Ascending aorta (tissue), 2 donors: ENCODE measurements around the gene SETD6. TPM values are rescaled to one million over a fixed set of nuclear protein-coding genes. Genes with fewer than 3 reads are reported as not detected.

Experiments
- DNase-seq, 2 donors: peaks; one replicate each; pipeline ENCODE4 v3.0.0-alpha.2; 2019; ENCODE audit warnings: low spot score in 2 of 2
- H3K27ac ChIP-seq, 2 donors: fragments of 200-600 bp; sonication (generic); one replicate each; pipeline ENCODE4 v1.5.1; 2016 to 2017; ENCODE audit warnings: mild to moderate bottlenecking in 1 of 2
- H3K27me3 ChIP-seq: fragments of 200-600 bp; sonication (generic); one replicate; pipeline ENCODE4 v1.5.1; 2017
- H3K36me3 ChIP-seq, 2 donors: fragments of 200-600 bp; sonication (generic); one replicate each; pipeline ENCODE4 v1.5.1; 2016
- H3K4me1 ChIP-seq, 2 donors: fragments of 200-600 bp; sonication (generic); one replicate each; pipeline ENCODE4 v1.5.1; 2016 to 2017; ENCODE audit warnings: mild to moderate bottlenecking in 1 of 2
- H3K4me3 ChIP-seq, 2 donors: fragments of 200-600 bp; sonication (generic); one replicate each; pipeline ENCODE4 v1.5.1; 2016 to 2017; ENCODE audit warnings: mild to moderate bottlenecking in 1 of 2
- H3K9me3 ChIP-seq, 2 donors: fragments of 200-600 bp; sonication (generic); one replicate each; pipeline ENCODE4 v1.5.1; 2016
- CTCF ChIP-seq, 3 experiments: fragments of 200-600 bp in 2 of 3; fragments of 450-650 bp in 1 of 3; sonication (generic) in 2 of 3; IDR thresholded peaks; one replicate each; pipeline ENCODE4 v1.5.1; 2016 to 2019; ENCODE audit warnings: antibody characterized with exemption in 3 of 3, mild to moderate bottlenecking in 1 of 3, moderate library complexity in 1 of 3
- intact Hi-C: fragments of 100-400 bp; cut with DNase I; formaldehyde crosslinking; loops from one replicate; pipeline ENCODE4 v1.15.1; 2023
- total RNA-seq: library from RNA; depleted of rRNA; stranded (reverse); fragments of >200 nt; gene quantifications from one replicate; pipeline ENCODE4 v1.1.0, GENCODE V29; 2016

Gene SETD6
- total RNA-seq = 24.4 TPM

- intact Hi-C loops = loop anchor here (1.0 to 10.0 kb wide), 4 partner anchors 116 to 780 kb away; partner anchors contain the start of genes GOT2, KATNB1, USB1 and ZNF319
- H3K4me3 ChIP-seq = peak within 1 kb of the TSS; percentile 89 to 92
- H3K27ac ChIP-seq = peak within 1 kb of the TSS; percentile 73 to 79
- peak; percentile 64 to 92 for DNase-seq
- H3K4me1 ChIP-seq = peaks cover 6 to 13% of the 10 kb centered on the region in 2 donors
- no peaks in the 10 kb centered on the region for H3K9me3 ChIP-seq
- no peaks in the 10 kb centered on the region for H3K27me3 ChIP-seq
- H3K36me3 ChIP-seq = peaks cover 19 to 30% of the 10 kb centered on the region in 2 donors
- peak; percentile 20 to 31 (median 25) for TF ChIP-seq CTCF (IDR thresholded peaks at IDR 0.05)
These were observed at the start of gene SETD6 for GRCh38 chr16:58515125-58515870. TSS of gene SETD6 (plus strand) at chr16:58515517. CDS start at chr16:58515538, 21 bp downstream.

- Histone ChIP-seq H3K27me3 (peaks cover 21% of the 10 kb centered on the region), H3K4me1 (peaks cover 6 to 10% of the 10 kb centered on the region in 2 donors), H3K9me3 (no peaks in the 10 kb centered on the region), H3K4me3 (no peak overlapping the region), H3K36me3 (no peaks in the 10 kb centered on the region), H3K27ac (no peak overlapping the region)
- DNase-seq = no peak
- intact Hi-C loops = no loop called here
- TF ChIP-seq CTCF (IDR thresholded peaks at IDR 0.05) = no peak
These were observed 49.5 kb upstream of the SETD6 start for GRCh38 chr16:58465817-58466216.

- Histone ChIP-seq H3K27ac (no peak overlapping the region), H3K27me3 (peaks cover 21% of the 10 kb centered on the region)
- intact Hi-C loops = no loop called here
These were observed 48.9 kb upstream of the SETD6 start for GRCh38 chr16:58466396-58466795.

GRCh38 chr16:58467905-58468304 is 47.4 kb upstream of the SETD6 start:
- H3K27me3 ChIP-seq = peaks cover 21% of the 10 kb centered on the region
- H3K36me3 ChIP-seq = no peaks in the 10 kb centered on the region
- no peak overlapping the region for H3K4me3 ChIP-seq
- no peak overlapping the region for H3K27ac ChIP-seq
- no peak for TF ChIP-seq CTCF (IDR thresholded peaks at IDR 0.05)
- H3K9me3 ChIP-seq = no peaks in the 10 kb centered on the region
- peaks cover 6 to 10% of the 10 kb centered on the region in 2 donors for H3K4me1 ChIP-seq
- intact Hi-C loops = no loop called here
- no peak for DNase-seq

More at GRCh38 chr16:58466396-58466795, 48.9 kb upstream of the SETD6 start:
- Histone ChIP-seq H3K4me1 (peaks cover 6 to 10% of the 10 kb centered on the region in 2 donors), H3K4me3 (no peak overlapping the region), H3K36me3 (no peaks in the 10 kb centered on the region), H3K9me3 (no peaks in the 10 kb centered on the region)
- no peak for DNase-seq
- TF ChIP-seq CTCF (IDR thresholded peaks at IDR 0.05) = no peak

GRCh38 chr16:58471209-58471975 is 43.9 kb upstream of the SETD6 start:
- no peak for TF ChIP-seq CTCF (IDR thresholded peaks at IDR 0.05)
- H3K36me3 ChIP-seq = no peaks in the 10 kb centered on the region
- H3K4me1 ChIP-seq = no peaks in the 10 kb centered on the region
- DNase-seq = no peak
- no peaks in the 10 kb centered on the region for H3K27me3 ChIP-seq
- no peak overlapping the region for H3K27ac ChIP-seq
- intact Hi-C loops = no loop called here
- H3K4me3 ChIP-seq = no peak overlapping the region
- no peaks in the 10 kb centered on the region for H3K9me3 ChIP-seq
